Uterus (tissue), 2 donors: ENCODE data around the gene TMEM201.

ENCODE experiments used
- POLR2A ChIP-seq, 2 donors: fragments of 450-650 bp; IDR thresholded peaks; one replicate each; pipeline ENCODE4 v1.6.1; 2016; ENCODE audit warnings: antibody characterized with exemption in 2 of 2, mild to moderate bottlenecking in 1 of 2, moderate library complexity in 1 of 2
- TF ChIP-seq, protein P1 (sequence below), 4 experiments: fragments of 200-600 bp in 2 of 4; fragments of 450-650 bp in 2 of 4; sonication (generic) in 2 of 4; IDR thresholded peaks; one replicate each; pipeline ENCODE4 v1.5.1; 2016 to 2019; ENCODE audit warnings: antibody characterized with exemption in 4 of 4, mild to moderate bottlenecking in 2 of 4, moderate library complexity in 1 of 4

DNA sequence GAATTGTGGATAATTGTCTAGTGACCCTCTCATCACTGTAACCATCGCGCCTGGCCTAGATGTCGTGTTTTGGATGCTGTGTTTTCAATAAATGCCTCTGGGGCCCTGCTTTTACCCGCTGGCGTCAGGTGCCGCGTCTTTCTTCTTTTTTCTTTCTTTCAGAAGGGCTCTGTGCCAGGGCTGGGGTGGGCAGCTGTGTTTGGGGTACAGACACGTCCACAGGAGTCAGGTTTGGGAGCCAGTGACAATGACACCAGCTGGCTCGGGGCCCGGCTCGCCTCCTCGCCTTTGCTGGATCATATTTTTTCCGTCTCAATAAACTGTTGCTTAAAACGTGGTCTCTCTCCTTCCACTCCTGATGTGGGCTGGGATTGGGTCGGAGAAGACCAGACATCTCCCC, 16.1 kb downstream of the TMEM201 start:
- TF ChIP-seq POLR2A (IDR thresholded peaks at IDR 0.05), result no peak
- TF ChIP-seq, protein P1, sequence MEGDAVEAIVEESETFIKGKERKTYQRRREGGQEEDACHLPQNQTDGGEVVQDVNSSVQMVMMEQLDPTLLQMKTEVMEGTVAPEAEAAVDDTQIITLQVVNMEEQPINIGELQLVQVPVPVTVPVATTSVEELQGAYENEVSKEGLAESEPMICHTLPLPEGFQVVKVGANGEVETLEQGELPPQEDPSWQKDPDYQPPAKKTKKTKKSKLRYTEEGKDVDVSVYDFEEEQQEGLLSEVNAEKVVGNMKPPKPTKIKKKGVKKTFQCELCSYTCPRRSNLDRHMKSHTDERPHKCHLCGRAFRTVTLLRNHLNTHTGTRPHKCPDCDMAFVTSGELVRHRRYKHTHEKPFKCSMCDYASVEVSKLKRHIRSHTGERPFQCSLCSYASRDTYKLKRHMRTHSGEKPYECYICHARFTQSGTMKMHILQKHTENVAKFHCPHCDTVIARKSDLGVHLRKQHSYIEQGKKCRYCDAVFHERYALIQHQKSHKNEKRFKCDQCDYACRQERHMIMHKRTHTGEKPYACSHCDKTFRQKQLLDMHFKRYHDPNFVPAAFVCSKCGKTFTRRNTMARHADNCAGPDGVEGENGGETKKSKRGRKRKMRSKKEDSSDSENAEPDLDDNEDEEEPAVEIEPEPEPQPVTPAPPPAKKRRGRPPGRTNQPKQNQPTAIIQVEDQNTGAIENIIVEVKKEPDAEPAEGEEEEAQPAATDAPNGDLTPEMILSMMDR (IDR thresholded peaks at IDR 0.05), result no peak
